HCT116 (cell line): Measurements from ENCODE around the gene ERBB4. TPM values are rescaled to one million over a fixed set of nuclear protein-coding genes. Genes with fewer than 3 reads are reported as not detected.

Source experiments
- ATAC-seq: fragments of 200-7000 bp; cut with Tn5 transposase; 2 replicates; pipeline ENCODE4 v1.9.1; 2020; ENCODE audit warnings: mild to moderate bottlenecking, moderate library complexity
- BruUV-seq: library from RNA; stranded (reverse); fragments of 400-500 nt; replicated peaks from 2 replicates; lab custom pipeline; 2021; lab: Mats Ljungman, UMichigan
- CTCF ChIA-PET: fragments of 300-600 bp; sonication (Branson Sonifier 250); formaldehyde crosslinking; loops from one replicate; lab custom pipeline; 2021; ENCODE audit warnings: antibody characterized with exemption; lab: Charles Lee
- POLR2A ChIA-PET: fragments of 300-600, 350-600 bp; sonication (Branson Sonifier 250); formaldehyde crosslinking; loops from one replicate; lab custom pipeline; 2021; ENCODE audit warnings: antibody characterized with exemption; lab: Charles Lee
- RAD21 ChIA-PET, 2 experiments: fragments of 300-600 bp; sonication (Branson Sonifier 250); formaldehyde crosslinking; loops; one replicate each; lab custom pipeline; 2023; ENCODE audit warnings: low total read pairs in 2 of 2; ENCODE audit not compliant: uncharacterized antibody in 2 of 2, unreplicated experiment in 2 of 2, low non-redundant PET in 1 of 2; lab: Charles Lee
- DNase-seq: peaks from one replicate; pipeline ENCODE4 v3.0.0-alpha.2; 2010; ENCODE audit warnings: low read depth, low spot score
- H2AFZ ChIP-seq: fragments of 200-600 bp; shearing (Covaris generic), sonication (generic); 2 replicates; pipeline ENCODE4 v1.6.1; 2017; ENCODE audit warnings: low read depth, mixed run types, mixed read lengths, antibody characterized with exemption, low read length; ENCODE audit not compliant: poor library complexity, severe bottlenecking
- H3K27ac ChIP-seq: 2 replicates; pipeline ENCODE4 v1.5.1; 2012; ENCODE audit warnings: low read depth, low read length
- H3K27me3 ChIP-seq: fragments of 200-600 bp; sonication (generic); 2 replicates; pipeline ENCODE4 v1.6.1; 2016; ENCODE audit warnings: mixed run types, low read length, mixed read lengths; ENCODE audit not compliant: insufficient read depth
- H3K36me3 ChIP-seq, 2 experiments: fragments of 200-500 bp in 1 of 2; fragments of 200-600 bp in 1 of 2; sonication (Bioruptor generic) in 1 of 2; sonication (generic) in 1 of 2; 2 replicates each; pipeline versions ENCODE4 v1.5.1 to v1.6.1; 2014 to 2016; ENCODE audit warnings: low read length in 2 of 2, inconsistent platforms in 1 of 2, mixed read lengths in 1 of 2, mixed run types in 1 of 2; ENCODE audit not compliant: insufficient read depth in 2 of 2, control insufficient read depth in 1 of 2
- H3K4me1 ChIP-seq, 2 experiments: fragments of 200-600 bp in 1 of 2; sonication (generic) in 1 of 2; 2 replicates each; pipeline versions ENCODE4 v1.5.1 to v1.6.1; 2012 to 2017; ENCODE audit warnings: low read length in 2 of 2, inconsistent platforms in 1 of 2, mild to moderate bottlenecking in 1 of 2, mixed read lengths in 1 of 2, mixed run types in 1 of 2, moderate library complexity in 1 of 2; ENCODE audit not compliant: insufficient read depth in 2 of 2, control insufficient read depth in 1 of 2
- H3K4me2 ChIP-seq: fragments of 200-600 bp; sonication (generic); 2 replicates; pipeline ENCODE4 v1.6.1; 2017; ENCODE audit warnings: mixed run types, low read length, mixed read lengths
- H3K4me3 ChIP-seq, 2 experiments: fragments of 200-600 bp in 1 of 2; sonication (generic) in 1 of 2; replicated peaks in 1 of 2; 2 replicates each; pipeline ENCODE4 v1.5.1; 2011 to 2016; ENCODE audit warnings: low read length in 2 of 2, control low read depth in 1 of 2, low read depth in 1 of 2, mild to moderate bottlenecking in 1 of 2, mixed read lengths in 1 of 2, mixed run types in 1 of 2
- H3K79me2 ChIP-seq: fragments of 200-600 bp; sonication (generic); 2 replicates; pipeline ENCODE4 v1.6.1; 2017; ENCODE audit warnings: mild to moderate bottlenecking, mixed run types, low read length, moderate library complexity, mixed read lengths; ENCODE audit not compliant: insufficient read depth
- H3K9ac ChIP-seq: fragments of 200-600 bp; sonication (generic); 2 replicates; pipeline ENCODE4 v1.6.1; 2016; ENCODE audit warnings: low read length, mixed read lengths
- H3K9me2 ChIP-seq: fragments of 200-600 bp; sonication (generic), shearing (Covaris generic); 2 replicates; pipeline ENCODE4 v1.6.1; 2017; ENCODE audit warnings: mixed run types, mild to moderate bottlenecking, moderate library complexity; ENCODE audit not compliant: insufficient read depth
- H3K9me3 ChIP-seq, 2 experiments: fragments of 200-500 bp in 1 of 2; fragments of 200-600 bp in 1 of 2; sonication (Bioruptor generic) in 1 of 2; sonication (generic) in 1 of 2; 2 replicates each; pipeline ENCODE4 v1.6.1; 2014 to 2017; ENCODE audit warnings: low read length in 2 of 2, mixed read lengths in 2 of 2, inconsistent platforms in 1 of 2, low read depth in 1 of 2, mild to moderate bottlenecking in 1 of 2, mixed run types in 1 of 2, moderate library complexity in 1 of 2; ENCODE audit not compliant: control insufficient read depth in 1 of 2, insufficient read depth in 1 of 2
- H4K20me1 ChIP-seq: fragments of 200-600 bp; sonication (generic), shearing (Covaris generic); 2 replicates; pipeline ENCODE4 v1.6.1; 2017; ENCODE audit warnings: mixed run types, mild to moderate bottlenecking, moderate library complexity; ENCODE audit not compliant: insufficient read depth
- CEBPB ChIP-seq: IDR thresholded peaks from 2 replicates; pipeline ENCODE4 v1.6.1; 2012; ENCODE audit warnings: low read depth
- ELF1 ChIP-seq: IDR thresholded peaks from 2 replicates; pipeline ENCODE4 v1.6.1; 2012; ENCODE audit warnings: low read depth, borderline replicate concordance
- EZH2 ChIP-seq: fragments of 200-600 bp; sonication (generic); IDR thresholded peaks from 2 replicates; pipeline ENCODE4 v1.6.1; 2017; ENCODE audit warnings: antibody characterized with exemption, mixed run types
- EZH2phosphoT487 ChIP-seq: fragments of 200-600 bp; IDR thresholded peaks from 2 replicates; pipeline ENCODE4 v1.6.1; 2018; ENCODE audit warnings: antibody characterized with exemption, borderline replicate concordance
- FOSL1 ChIP-seq: IDR thresholded peaks from 2 replicates; pipeline ENCODE4 v1.6.1; 2012; ENCODE audit warnings: low read depth
- JUND ChIP-seq: IDR thresholded peaks from 2 replicates; pipeline ENCODE4 v1.6.1; 2012
- POLR2A ChIP-seq: IDR thresholded peaks from 2 replicates; pipeline ENCODE4 v1.7.0; 2011; ENCODE audit warnings: borderline replicate concordance; ENCODE audit not compliant: insufficient read depth, insufficient read length; ENCODE audit errors: extremely low read depth
- SIN3A ChIP-seq: IDR thresholded peaks from 2 replicates; pipeline ENCODE4 v1.6.1; 2012; ENCODE audit warnings: low read depth
- SRF ChIP-seq: IDR thresholded peaks from 2 replicates; pipeline ENCODE4 v1.6.1; 2012; ENCODE audit warnings: low read depth
- TCF7L2 ChIP-seq: IDR thresholded peaks from 2 replicates; pipeline ENCODE4 v1.7.0; 2011; ENCODE audit warnings: borderline replicate concordance, inconsistent platforms; ENCODE audit not compliant: insufficient read depth, insufficient read length; ENCODE audit errors: extremely low read depth
- YY1 ChIP-seq: IDR thresholded peaks from 2 replicates; pipeline ENCODE4 v1.6.1; 2011; ENCODE audit warnings: low read length, low read depth, moderate library complexity, mild to moderate bottlenecking; ENCODE audit not compliant: insufficient replicate concordance; ENCODE audit errors: extremely low read depth
- ZFX ChIP-seq: fragments of 450-650 bp; IDR thresholded peaks from 2 replicates; pipeline ENCODE4 v1.6.1; 2017
- intact Hi-C: fragments of 100-400 bp; cut with micrococcal nuclease; formaldehyde crosslinking; loops from 2 replicates; pipeline ENCODE4 v1.10.0; 2022
- total RNA-seq: library from RNA; stranded (reverse); gene quantifications from one replicate; pipeline ENCODE4 v1.2.1, GENCODE V29; 2021; ENCODE audit not compliant: unreplicated experiment
- TF ChIP-seq, protein P1 (sequence below): IDR thresholded peaks from 2 replicates; pipeline ENCODE4 v1.6.1; 2012; ENCODE audit warnings: low read depth
- TF ChIP-seq, protein P2 (sequence below): IDR thresholded peaks from 2 replicates; pipeline ENCODE4 v1.6.1; 2011; ENCODE audit warnings: mild to moderate bottlenecking, low read length, moderate library complexity; ENCODE audit not compliant: insufficient replicate concordance; ENCODE audit errors: extremely low read depth
- TF ChIP-seq, protein P3 (sequence below): IDR thresholded peaks from 2 replicates; pipeline ENCODE4 v1.6.1; 2012

The ERBB4 gene
- total RNA-seq, 1 experiment from 2014 or later = 0.10 TPM

DNA sequence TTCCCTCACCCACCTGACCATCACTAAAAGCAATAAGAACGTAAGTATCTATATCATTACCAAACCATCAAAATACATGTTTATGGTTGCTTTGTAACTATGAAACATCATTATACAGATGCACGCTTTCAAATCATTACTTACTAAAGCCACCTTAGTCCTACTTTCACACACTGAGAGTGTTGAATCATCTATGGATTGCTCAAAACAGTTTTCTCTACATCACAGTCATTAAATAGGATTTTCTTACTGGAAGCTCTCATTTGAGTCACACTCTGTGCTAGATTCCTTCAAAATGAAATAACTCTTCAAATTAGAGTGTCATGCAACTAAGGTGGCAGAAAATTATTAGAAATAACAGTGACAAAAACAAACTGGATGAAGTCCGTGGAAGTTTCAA lies 1103.8 kb downstream of the ERBB4 start:
- DNase-seq (no peak), ATAC-seq (no peak)
- H3K4me1 ChIP-seq = no peaks in the 10 kb centered on the region
- no peak overlapping the region for H3K9ac ChIP-seq
- H3K4me2 ChIP-seq = no peak overlapping the region
- H3K9me2 ChIP-seq = no peaks in the 10 kb centered on the region
- H3K79me2 ChIP-seq = no peaks in the 10 kb centered on the region
- H3K27ac ChIP-seq = no peak overlapping the region
- CTCF ChIA-PET = no interaction called here
- H2AFZ ChIP-seq = no peak overlapping the region
- no peaks in the 10 kb centered on the region for H3K9me3 ChIP-seq
- BruUV-seq = no TSS peak
- no peak overlapping the region for H3K4me3 ChIP-seq
- TF ChIP-seq SRF = no peak
- TF ChIP-seq SIN3A = no peak
- TF ChIP-seq TCF7L2 = no peak
- TF ChIP-seq EZH2 = no peak
- no peak for TF ChIP-seq CEBPB
- TF ChIP-seq YY1 = no peak
- TF ChIP-seq, protein P1, sequence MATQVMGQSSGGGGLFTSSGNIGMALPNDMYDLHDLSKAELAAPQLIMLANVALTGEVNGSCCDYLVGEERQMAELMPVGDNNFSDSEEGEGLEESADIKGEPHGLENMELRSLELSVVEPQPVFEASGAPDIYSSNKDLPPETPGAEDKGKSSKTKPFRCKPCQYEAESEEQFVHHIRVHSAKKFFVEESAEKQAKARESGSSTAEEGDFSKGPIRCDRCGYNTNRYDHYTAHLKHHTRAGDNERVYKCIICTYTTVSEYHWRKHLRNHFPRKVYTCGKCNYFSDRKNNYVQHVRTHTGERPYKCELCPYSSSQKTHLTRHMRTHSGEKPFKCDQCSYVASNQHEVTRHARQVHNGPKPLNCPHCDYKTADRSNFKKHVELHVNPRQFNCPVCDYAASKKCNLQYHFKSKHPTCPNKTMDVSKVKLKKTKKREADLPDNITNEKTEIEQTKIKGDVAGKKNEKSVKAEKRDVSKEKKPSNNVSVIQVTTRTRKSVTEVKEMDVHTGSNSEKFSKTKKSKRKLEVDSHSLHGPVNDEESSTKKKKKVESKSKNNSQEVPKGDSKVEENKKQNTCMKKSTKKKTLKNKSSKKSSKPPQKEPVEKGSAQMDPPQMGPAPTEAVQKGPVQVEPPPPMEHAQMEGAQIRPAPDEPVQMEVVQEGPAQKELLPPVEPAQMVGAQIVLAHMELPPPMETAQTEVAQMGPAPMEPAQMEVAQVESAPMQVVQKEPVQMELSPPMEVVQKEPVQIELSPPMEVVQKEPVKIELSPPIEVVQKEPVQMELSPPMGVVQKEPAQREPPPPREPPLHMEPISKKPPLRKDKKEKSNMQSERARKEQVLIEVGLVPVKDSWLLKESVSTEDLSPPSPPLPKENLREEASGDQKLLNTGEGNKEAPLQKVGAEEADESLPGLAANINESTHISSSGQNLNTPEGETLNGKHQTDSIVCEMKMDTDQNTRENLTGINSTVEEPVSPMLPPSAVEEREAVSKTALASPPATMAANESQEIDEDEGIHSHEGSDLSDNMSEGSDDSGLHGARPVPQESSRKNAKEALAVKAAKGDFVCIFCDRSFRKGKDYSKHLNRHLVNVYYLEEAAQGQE = no peak
- no peak for TF ChIP-seq ELF1
- TF ChIP-seq JUND = no peak
- TF ChIP-seq ZFX = no peak
- no peak for TF ChIP-seq EZH2phosphoT487
- TF ChIP-seq, protein P2, sequence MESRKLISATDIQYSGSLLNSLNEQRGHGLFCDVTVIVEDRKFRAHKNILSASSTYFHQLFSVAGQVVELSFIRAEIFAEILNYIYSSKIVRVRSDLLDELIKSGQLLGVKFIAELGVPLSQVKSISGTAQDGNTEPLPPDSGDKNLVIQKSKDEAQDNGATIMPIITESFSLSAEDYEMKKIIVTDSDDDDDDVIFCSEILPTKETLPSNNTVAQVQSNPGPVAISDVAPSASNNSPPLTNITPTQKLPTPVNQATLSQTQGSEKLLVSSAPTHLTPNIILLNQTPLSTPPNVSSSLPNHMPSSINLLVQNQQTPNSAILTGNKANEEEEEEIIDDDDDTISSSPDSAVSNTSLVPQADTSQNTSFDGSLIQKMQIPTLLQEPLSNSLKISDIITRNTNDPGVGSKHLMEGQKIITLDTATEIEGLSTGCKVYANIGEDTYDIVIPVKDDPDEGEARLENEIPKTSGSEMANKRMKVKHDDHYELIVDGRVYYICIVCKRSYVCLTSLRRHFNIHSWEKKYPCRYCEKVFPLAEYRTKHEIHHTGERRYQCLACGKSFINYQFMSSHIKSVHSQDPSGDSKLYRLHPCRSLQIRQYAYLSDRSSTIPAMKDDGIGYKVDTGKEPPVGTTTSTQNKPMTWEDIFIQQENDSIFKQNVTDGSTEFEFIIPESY = no peak
- TF ChIP-seq, protein P3, sequence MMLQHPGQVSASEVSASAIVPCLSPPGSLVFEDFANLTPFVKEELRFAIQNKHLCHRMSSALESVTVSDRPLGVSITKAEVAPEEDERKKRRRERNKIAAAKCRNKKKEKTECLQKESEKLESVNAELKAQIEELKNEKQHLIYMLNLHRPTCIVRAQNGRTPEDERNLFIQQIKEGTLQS = no peak
- no peak for TF ChIP-seq POLR2A
- no peak for TF ChIP-seq FOSL1
- H3K36me3 ChIP-seq = no peaks in the 10 kb centered on the region
- POLR2A ChIA-PET = no interaction called here
- H4K20me1 ChIP-seq = no peaks in the 10 kb centered on the region
- no peaks in the 10 kb centered on the region for H3K27me3 ChIP-seq
- RAD21 ChIA-PET = no interaction called here
- intact Hi-C loops = no loop called here
